SK-N-SH treated with all-trans-retinoic acid at 6 μM for 48 hours (cell line): ENCODE data around the gene SRPX2.

Source experiments
- CREB5 ChIP-seq: fragments of 250-450 bp; sonication (Bioruptor Pico); IDR thresholded peaks from 2 replicates; pipeline ENCODE4 v1.5.1; 2020; ENCODE audit warnings: low read depth, mild to moderate bottlenecking, moderate library complexity
- ISL1 ChIP-seq: fragments of 250-450 bp; sonication (Bioruptor Pico); IDR thresholded peaks from 2 replicates; pipeline ENCODE4 v2.1.2; 2022; ENCODE audit warnings: mild to moderate bottlenecking, moderate library complexity
- PATZ1 ChIP-seq: fragments of 250-450 bp; sonication (Bioruptor Pico); IDR thresholded peaks from 2 replicates; pipeline ENCODE4 v1.8.0; 2020; ENCODE audit warnings: mild to moderate bottlenecking, moderate library complexity, borderline replicate concordance
- PPARA ChIP-seq: fragments of 250-450 bp; sonication (Bioruptor Pico); IDR thresholded peaks from 2 replicates; pipeline ENCODE4 v1.5.0; 2020; ENCODE audit warnings: mild to moderate bottlenecking, borderline replicate concordance
- RARB ChIP-seq: fragments of 250-450 bp; sonication (Bioruptor Pico); IDR thresholded peaks from 2 replicates; pipeline ENCODE4 v1.8.0; 2021; ENCODE audit warnings: mild to moderate bottlenecking, moderate library complexity
- TOX ChIP-seq: fragments of 250-450 bp; sonication (Bioruptor Pico); IDR thresholded peaks from 2 replicates; pipeline ENCODE4 v1.8.0; 2021; ENCODE audit warnings: mild to moderate bottlenecking, moderate library complexity, borderline replicate concordance
- ZFP3 ChIP-seq: fragments of 250-450 bp; sonication (Bioruptor Pico); IDR thresholded peaks from 2 replicates; pipeline ENCODE4 v1.5.0; 2020; ENCODE audit warnings: mild to moderate bottlenecking, moderate library complexity
- ZFP30 ChIP-seq: fragments of 450-650 bp; formaldehyde crosslinking; IDR thresholded peaks from 2 replicates; pipeline ENCODE4 v1.5.0; 2022; ENCODE audit warnings: mild to moderate bottlenecking, moderate library complexity
- ZNF565 ChIP-seq: fragments of 450-650 bp; formaldehyde crosslinking; conservative IDR thresholded peaks from 2 replicates; pipeline ENCODE4 v1.5.0; 2020; ENCODE audit warnings: low read depth, mild to moderate bottlenecking, moderate library complexity
- ZNF70 ChIP-seq: fragments of 450-650 bp; formaldehyde crosslinking; IDR thresholded peaks from 2 replicates; pipeline ENCODE4 v1.5.0; 2020; ENCODE audit warnings: mild to moderate bottlenecking, moderate library complexity
- TF ChIP-seq, protein P1 (sequence below): fragments of 250-450 bp; sonication (Bioruptor Pico); IDR thresholded peaks from 2 replicates; pipeline ENCODE4 v1.5.0; 2020; ENCODE audit warnings: mild to moderate bottlenecking, moderate library complexity

DNA sequence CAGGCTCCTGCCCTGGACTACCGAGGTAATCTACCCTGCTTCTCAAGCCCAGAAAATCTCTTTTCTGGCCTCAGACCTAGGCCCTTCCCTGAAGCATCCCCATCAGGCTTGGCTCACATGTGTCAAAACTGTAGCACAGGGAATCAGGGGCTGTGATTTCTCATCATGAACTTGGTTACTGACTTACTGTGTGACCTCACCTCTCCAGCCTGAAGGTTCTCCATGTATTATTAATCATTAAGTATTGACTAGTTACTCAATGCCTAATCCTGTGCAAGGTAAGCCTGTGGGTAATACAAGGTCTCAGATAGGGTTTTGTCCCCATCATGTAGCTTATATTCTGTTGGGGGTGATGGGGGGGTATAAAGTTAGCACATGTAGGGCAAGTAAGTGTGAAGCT lies 6.8 kb downstream of the SRPX2 start:
- TF ChIP-seq ZNF70 (CRISPR knock-in tag), result no peak
- no peak for TF ChIP-seq PATZ1
- no peak for TF ChIP-seq ISL1 (CRISPR knock-in tag)
- TF ChIP-seq CREB5 (CRISPR knock-in tag), result no peak
- TF ChIP-seq, protein P1, sequence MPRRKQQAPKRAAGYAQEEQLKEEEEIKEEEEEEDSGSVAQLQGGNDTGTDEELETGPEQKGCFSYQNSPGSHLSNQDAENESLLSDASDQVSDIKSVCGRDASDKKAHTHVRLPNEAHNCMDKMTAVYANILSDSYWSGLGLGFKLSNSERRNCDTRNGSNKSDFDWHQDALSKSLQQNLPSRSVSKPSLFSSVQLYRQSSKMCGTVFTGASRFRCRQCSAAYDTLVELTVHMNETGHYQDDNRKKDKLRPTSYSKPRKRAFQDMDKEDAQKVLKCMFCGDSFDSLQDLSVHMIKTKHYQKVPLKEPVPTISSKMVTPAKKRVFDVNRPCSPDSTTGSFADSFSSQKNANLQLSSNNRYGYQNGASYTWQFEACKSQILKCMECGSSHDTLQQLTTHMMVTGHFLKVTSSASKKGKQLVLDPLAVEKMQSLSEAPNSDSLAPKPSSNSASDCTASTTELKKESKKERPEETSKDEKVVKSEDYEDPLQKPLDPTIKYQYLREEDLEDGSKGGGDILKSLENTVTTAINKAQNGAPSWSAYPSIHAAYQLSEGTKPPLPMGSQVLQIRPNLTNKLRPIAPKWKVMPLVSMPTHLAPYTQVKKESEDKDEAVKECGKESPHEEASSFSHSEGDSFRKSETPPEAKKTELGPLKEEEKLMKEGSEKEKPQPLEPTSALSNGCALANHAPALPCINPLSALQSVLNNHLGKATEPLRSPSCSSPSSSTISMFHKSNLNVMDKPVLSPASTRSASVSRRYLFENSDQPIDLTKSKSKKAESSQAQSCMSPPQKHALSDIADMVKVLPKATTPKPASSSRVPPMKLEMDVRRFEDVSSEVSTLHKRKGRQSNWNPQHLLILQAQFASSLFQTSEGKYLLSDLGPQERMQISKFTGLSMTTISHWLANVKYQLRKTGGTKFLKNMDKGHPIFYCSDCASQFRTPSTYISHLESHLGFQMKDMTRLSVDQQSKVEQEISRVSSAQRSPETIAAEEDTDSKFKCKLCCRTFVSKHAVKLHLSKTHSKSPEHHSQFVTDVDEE, result no peak
- no peak for TF ChIP-seq ZFP30
- no peak for TF ChIP-seq PPARA (CRISPR knock-in tag)
- TF ChIP-seq RARB (CRISPR knock-in tag), result no peak
- TF ChIP-seq TOX (CRISPR knock-in tag), result no peak
- TF ChIP-seq ZNF565, result no peak
- TF ChIP-seq ZFP3 (CRISPR knock-in tag), result no peak
